ENCODE measurements around the gene FANCC.

GRCh38 chr9:95211028-95211427 is 106.5 kb downstream of the FANCC start:
- TF ChIP-seq POLR2AphosphoS5 (IDR thresholded peaks at IDR 0.05; ENCODE audit: low read depth, low read length) (no peak), CTCF (IDR thresholded peaks at IDR 0.05) (no peak), EP300 (IDR thresholded peaks at IDR 0.05; ENCODE audit: borderline replicate concordance in 1 of 2, low read depth in 1 of 2, low read length in 1 of 2) (no peak)
